Stimulated activated CD4-positive, alpha-beta T cell treated with anti-CD3 and anti-CD28 coated beads, Interleukin-15, amount 100 ng/mL, for 48 hours (primary cell): ENCODE data around the gene VPS16.
A peak's percentile ranks its signal among the peaks of the same experiment; 100 is the strongest.

Source experiments
- DNase-seq, 2 donors: peaks; one replicate each; pipeline ENCODE4 v3.0.0-alpha.2; 2020; ENCODE audit warnings: low read depth in 2 of 2

The VPS16 gene

DNA sequence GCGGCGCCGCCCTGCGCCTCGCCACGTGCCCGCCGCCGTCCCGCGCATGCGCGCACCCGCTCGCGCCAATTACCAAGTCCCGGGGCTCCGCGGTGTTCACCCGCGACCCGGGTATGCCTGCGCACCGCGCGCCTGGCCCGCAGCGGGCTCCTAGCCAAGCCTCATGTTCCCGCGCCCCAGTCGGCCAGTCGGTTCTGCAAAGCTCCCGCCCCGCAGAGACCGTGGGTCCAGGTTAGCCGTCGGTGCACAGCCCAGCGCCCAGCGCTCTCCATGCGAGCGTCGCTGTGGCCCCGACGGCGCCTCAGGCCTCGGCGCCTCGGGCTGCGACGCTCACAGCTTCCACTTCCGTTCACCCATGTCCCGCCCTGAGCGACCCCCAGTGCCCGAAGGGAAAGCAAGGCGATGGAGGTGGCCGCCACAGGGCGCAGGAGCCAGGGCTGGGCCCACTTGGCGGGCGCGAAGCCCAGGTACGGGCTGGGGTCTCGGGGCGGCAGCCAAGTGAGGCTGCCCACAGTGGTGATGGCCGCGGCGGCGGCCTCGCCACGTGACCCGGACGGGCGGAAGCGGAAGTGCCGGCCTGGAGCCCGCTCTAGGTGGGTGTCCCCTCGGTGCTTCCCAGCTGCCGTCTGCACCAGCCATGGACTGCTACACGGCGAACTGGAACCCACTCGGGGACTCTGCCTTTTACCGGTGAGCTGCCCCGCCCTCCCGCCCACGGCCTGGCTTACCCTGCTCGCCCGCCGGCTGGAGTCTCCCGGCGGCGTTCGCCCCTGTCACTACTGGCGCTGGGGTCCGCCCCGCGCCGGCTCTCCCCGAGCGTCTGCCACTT is at the start of gene VPS16, which contains the start of gene PCED1A:
VPS16 (plus strand) TSS at position 608 of the 829 bp plus-strand sequence; CDS start at position 638, 30 bp downstream.
PCED1A (minus strand) TSS at position 518 of the 829 bp plus-strand sequence. CDS start 743 bp downstream, outside the sequence.
- DNase-seq = peak; percentile 81 to 87

DNA sequence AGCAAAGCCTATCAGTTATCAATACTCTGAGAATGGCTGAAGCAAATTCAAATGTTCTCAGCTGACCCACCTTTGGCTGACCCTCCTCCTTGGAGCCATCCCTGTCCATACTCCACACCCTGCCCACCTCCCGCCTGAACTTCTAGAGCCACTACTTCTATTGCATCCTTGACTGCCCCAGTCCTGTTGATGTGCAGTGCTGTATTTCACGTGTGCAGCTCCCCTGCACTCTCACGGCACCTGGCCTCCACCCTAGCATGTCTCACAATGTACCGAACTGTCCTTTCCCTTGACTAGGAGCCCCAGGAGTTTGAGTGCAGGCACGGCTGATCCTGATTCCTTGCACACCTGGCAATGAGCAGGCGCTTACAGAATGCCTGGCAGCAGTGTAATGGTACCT is 47.1 kb upstream of the VPS16 start:
- DNase-seq = no peak

DNA sequence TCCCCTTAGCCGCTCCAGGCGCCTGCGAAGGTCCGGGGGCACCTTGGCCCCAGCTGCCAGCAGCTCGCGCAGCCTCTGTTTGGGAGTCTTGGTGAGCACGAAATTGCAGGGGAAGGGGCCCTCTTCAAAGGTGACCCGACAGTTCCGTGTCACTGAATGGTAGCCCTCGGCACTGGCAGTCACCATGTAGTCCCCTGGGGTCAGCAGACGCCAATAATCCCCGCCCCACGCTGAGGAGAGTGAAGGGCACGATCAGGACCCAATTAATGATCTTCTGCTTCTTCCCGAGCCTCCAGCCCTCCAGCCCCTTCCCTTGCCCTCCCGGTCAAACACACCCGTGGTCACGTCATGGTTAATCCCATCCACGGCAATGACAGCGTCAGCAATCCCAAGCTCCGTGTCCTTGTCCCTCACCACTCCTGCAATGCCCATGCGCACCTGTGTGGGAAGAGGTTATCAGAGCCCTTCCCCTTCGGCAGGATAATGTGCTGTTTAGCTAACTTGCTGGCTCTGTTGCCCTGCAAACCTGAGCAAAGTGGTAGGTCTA is 46.3 kb upstream of the VPS16 start:
- no peak for DNase-seq

DNA sequence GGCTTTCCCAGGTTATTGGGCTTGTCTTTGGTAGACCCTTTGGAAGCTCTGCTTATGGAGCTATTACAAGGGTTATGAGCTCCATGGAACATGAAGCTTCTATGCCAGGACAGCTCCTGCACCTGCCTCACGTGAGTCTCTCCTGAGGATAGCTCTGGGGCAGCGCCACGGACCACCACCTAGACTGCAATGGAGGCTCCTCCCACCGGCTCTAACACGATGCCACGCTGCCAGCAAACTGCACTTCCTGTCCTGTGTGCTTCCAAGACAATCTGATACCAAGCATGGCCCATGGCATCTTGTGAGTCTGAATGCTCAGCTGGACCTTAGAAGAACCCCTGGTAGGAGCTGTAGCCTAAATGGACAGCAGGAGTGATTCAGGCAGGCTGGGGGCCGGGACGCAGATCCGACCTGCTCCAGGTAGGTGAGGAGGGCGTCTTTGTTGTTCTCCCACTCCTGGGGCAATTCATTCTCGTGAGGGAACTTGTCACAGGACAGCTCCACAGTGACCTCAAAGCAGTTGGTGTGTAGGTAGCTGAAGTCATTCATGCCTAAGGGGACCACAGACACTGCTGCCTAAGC is 45.6 kb upstream of the VPS16 start:
- DNase-seq = no peak

DNA sequence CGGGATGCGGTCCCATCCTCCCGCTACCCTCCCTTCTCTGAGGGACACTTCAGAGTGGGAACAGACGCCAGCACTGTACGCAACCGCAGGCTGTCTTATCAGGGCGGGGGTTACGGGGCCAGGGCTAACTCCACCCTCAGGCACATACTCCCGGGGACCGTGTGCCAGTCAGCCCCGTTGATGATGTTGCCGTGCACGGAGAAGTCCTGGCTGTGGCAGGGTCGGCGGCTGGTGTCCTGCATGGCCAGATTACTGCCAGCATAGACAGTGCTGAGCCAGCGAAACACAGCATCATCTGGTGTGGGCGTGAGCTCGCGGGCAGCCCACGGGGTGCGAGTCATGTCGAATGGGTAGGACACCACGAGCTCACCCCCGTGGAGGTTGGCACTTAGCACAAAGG is 45.1 kb upstream of the VPS16 start:
- no peak for DNase-seq

DNA sequence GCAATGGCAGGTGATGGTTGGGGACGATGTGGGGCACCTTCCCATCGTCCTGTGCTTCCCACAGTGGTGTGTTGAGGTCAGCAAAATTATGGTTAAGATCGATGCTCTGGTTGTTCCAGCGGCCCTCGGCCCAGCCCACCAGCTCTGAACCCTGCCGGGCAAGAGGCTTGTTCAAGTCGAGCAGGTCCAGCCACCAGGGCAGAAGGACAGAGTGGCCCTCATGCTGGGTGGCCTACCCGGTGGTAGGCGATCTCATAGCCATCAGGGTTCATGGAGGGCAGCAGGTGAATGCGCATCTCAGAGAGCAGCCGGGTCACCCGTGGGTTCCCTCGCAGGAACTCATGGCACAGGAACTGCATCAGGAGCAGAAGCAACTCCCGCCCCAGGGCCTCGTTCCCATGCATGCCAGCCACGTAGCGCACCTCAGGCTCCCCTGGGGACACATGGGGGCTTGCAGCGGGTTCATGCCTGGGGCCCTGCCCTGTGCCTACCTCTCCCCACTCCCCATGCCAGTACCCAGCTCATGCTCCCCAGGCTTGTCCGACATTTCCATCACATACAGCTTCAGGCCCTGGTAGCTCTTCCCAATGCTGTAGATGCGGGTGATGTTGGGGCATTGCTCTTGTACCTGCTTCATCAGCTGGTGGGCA is 44.4 kb upstream of the VPS16 start:
- DNase-seq = no peak

DNA sequence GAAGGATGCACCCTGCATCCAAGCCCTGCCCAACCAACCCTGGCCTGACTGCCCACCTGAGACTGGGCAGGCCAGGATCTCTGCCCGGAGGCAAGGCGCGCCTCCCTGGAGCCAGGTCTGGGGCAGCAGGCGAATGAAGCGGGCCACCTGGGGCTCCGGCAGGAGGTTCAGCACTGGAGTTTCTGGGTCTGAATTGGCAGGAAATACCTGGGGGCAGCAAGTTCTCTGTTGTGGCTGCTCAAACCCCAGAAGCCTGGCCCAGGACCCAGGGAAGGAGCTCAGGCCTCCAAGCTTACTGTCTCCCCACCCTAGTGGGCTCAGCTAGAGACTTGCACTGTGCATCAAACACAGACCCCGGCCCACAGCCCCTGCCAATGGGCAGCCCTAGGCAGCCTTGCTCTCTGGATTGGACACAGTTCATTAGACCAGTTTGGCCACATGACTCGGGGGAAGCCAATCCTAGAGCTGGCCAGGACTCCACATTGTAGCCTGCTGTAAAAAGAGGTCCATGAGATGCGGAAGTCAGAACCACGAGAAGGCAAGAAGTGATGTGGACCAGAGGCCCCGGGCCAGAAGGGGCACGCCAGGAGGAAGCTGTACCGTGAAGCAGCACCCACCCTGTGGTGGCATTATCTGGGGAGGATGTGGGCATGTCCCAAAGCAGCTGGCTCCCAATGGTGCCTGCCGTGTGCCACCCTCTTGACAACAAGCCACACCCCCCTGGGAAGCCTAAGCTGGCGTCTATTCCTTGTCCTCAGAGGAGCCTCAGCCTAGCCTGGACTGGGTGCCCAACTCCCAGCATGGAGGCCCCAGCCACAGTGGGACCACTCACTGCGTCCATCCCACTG is 43.2 kb upstream of the VPS16 start:
- no peak for DNase-seq

DNA sequence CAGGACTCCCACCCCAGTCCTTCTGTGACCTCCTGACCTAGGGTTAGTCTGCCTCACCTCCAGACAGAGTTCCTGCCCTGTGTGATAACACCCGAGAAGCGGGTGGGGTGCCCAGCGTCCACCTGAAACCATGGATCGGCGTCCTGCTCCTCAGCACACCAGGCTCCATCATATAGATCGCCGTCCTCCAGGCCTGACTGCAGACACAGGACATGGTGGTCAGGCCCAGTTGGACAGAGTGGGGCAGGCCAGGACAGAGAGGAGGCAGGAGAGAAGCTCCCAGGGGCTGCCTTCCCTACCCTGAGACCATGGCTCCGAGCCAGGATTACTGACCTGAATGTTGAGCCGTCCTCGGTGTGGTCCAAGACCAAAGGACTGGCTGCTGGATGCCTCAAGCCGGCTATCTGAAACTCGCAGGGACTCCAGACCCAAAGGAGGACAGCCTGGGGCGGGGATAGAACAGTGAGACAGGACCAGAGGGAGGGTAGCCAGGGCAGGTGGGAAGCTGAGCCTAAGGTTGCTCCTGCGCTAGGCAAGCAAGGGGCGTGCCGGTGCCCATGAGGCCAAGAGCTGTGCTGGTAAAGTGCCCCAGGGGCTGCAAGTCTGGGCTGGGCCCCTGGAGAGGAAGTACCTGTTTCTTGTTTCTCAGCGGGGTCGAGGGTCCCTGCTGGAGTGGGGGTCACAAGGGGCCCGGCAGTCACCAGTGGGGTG is 42.3 kb upstream of the VPS16 start:
- no peak for DNase-seq

DNA sequence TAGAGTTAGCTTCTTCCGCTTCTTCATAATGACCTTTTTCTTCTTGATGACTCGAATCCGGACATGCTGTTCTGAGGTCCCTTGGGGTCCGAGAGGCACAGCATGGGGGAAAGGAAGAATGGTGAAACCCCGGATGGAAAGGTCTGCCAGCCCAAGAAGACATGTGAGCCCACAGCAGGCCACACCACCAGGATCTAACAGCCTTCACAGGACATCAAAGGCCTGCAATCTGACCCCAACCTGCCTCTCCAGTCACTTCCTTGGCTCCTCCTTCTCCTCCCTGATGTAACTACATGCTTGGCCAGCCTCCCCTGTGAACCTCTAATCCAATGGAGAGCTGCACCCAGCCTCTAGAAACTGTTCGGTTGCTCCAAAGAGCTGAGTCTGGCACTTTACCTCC is 41.7 kb upstream of the VPS16 start:
- no peak for DNase-seq

DNA sequence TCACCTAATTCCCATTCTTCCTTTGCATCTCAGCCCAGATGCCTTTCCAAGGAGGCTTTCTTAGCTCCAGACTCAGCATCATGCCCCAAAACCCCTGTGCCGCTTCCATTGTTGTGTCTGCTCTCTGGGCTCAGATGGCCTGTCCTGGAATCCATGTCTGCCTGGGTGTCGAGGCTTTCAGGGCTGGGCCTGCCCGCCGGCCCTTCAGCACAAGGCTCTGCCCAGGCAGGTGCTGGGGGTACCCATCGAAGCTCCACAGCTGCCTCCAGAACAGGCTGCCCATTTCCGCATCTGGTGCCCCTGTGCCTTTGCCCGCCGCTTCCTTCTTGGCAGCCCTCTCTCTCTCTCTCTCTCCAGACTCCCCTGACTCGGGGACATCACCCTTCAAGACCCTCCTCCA is 41.3 kb upstream of the VPS16 start:
- DNase-seq = no peak

DNA sequence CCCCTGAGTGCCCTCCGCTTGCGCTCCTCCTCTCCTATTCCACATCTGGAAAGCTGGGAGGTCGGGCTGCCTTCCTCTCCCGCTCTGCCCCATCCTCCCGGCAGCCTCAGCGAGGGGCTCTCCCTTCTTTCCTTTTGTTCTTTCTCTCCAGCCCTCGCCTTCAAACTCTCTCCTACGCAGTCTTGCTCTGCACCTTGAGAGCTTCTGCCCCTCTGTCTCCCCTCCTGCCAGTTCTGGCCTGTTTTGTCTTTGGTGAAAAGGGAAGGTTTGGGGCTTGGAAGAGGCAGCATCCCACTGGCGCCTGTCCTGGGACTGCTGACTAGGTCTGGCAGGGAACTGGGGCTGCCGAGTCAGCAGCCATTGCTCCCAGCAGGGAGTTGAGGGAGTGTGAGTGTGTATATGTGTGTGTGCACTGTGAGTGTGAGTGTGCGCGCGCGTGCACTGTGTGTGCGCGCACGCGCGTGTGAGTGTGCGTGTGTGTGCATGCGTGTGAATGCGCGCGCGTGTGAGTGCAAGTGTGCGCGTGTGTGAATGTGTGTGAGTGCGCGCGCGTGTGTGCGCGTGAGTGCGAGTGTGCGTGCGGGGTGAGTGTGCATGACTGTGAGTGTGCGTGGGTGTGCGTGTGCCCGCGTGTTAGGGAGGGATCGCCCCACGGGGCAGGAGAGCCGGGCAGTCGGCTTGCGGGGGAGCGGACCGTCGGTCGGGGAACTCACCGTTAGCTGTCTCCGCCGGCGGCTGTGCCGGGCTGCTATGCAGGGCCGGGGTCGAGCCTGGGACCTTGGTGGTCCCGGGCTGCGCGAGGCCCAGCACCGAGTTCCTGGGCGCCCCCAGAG is 40.6 kb upstream of the VPS16 start:
- no peak for DNase-seq

DNA sequence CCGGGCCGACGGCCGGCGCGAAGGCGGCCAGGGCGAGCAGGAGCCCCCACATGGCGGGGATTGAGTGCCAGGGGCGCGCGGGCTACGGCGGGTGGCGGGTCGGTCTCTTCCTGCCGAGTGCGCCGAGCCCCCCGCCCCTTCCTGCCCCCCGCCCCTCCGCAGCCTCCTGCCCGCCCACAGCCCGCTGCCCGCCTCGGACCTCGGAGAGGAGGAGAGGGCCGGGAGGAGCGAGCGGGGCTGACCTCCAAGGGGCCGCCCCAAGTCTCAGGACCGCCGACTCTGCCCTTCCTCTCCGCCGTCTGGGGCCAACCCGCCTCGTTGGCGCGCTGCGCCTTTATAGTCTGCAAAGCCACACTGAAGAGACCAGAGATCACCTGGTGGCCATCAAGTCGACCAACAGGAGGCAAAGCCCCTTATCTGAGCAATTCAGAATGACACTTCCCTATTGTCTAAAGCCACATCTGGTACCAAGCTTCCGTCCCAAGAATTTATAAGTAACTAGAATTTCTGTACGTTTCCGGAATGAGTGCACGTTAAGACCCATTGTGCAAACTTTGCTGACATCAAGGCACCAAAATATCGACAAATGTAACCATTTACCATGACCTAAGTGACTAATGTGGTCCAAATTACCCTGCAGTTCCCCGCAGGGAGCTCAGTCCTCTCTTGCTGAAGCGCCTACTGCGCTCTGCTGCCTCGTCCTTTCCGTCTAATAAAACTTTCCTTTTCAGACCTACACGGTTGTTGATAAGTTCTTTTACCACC is 39.8 kb upstream of the VPS16 start, which contains the start of gene CPXM1:
CPXM1 (minus strand) TSS at position 107 of the 765 bp plus-strand sequence; CDS start at position 52, 55 bp downstream.
- DNase-seq = no peak

DNA sequence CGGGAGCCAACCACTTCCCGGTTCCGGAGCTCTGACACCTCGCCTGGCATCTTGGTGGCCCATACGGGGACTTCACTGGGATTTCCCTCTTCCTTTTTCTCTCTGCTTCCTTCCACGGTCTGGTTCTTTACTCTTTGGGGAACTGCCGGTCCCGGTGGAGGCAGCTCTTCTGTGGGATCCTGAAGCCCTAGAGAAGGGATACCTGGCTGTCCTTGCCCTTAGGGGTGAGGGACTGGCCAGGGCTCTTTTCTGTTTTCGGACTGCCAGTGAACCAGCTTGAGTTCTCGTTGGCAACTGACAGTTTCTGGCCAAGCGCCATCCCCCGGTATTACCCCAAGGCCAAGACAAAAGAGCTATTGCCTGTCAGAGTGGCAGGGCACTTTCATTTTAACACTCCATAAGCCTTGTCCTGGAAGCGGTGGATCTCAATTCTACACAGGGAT is 39.2 kb upstream of the VPS16 start:
- no peak for DNase-seq

DNA sequence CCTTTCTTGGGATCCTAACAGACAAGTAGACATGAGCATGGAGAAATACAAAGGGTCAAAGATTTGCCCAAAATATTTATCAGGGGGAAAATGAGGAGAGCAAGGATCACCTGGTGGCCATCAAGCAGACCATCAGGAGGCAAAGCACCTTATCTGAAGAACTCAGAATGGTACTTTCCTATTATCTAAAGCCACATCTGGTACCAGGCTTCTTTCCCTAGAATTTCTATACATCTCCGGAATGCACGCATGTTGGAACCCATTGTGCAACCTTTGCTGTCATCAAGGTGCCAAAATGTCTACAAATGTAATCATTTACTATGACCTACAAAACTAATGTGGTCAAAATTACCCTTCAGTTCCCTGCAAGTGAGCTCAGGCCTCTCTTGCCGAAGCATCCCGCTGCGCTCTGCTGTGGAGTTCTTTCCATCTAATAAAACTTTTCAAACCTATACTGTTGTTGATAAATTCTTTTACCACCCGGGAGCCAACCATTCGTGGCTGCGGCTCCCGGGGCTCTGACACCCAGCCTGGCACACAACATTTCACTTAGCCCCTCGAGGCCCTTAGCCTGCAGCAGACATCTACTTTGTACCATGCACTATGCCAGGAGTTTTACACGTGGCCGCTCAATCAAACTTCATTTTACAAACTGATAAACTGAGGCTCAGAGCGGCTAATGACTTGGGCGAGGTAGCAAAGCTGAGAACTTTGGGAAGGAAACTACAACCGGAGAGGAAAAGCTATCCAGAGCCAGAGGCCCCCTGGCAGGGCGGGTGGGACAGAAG is 36.3 kb upstream of the VPS16 start:
- DNase-seq = no peak

DNA sequence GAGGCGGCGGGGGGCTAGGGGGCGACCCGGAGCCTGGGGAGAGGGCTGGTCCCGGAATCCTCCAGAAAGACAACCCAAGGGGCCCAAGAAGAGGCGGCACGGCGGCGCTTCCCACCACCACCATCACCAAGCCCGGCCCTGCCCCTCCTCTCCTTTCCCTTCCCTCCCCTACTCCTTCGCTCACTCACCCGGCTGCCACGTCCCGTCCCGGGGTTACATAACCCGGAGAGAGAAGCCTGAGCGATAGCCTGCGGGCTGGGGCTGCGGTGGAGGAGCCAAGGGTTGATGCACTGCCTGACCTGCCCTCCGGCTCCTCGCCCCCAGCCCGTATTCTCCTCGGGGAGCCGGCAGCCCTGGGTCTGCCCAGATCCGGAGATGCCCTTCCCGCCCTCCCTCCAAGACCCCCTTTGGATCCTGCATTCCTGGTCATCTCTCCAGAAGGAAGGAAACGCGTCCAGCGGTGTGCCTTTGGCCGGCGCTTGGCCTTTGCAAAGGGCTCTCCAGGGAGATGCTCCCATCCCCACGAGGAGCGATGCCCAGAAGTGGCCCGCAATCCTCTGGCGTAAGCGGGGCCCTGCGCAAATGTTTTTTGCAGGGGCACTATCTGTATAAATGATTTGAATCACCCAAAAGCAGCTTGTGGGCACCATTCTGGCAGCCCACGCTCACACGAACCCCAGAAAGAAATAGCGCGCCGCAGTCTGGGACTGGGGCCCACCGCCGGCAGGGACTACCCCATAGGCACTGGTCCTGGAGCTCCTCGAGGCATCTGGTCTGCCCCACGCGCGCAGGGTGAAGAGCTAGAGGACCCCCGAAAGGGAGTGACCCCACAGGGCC is 35.5 kb upstream of the VPS16 start:
- DNase-seq = no peak

DNA sequence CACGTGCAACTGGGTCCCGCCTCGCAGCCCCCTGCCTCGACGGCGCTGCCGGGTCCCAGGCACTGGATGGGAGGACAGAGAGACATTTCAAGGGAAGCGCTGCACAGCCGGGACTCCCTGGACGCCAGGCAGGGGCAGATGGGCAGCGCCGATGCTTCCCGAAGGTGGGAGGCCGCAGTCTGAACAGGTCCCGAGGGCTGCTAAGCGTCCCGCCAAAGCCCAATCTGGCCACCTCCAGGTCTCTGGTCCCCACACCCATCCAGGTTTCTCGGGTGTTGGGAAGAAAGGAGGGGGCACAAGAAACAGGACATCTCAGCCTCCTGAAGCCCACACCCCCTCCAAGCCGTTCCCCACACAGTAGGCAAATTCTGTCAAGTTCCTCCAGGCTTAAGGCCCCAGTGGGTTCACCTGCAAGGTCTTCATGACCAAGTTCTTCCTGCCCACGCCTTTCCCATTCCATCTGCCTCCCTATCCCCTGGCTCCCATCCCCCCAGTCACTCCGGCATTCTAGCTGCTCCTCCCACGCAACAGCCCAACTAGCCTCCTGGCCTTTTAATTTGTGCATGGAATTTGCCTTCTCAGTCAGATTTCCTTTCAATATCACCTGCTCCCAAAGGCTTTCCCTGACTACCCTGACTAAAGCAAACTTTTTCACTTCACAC is 34.7 kb upstream of the VPS16 start:
- DNase-seq = no peak

DNA sequence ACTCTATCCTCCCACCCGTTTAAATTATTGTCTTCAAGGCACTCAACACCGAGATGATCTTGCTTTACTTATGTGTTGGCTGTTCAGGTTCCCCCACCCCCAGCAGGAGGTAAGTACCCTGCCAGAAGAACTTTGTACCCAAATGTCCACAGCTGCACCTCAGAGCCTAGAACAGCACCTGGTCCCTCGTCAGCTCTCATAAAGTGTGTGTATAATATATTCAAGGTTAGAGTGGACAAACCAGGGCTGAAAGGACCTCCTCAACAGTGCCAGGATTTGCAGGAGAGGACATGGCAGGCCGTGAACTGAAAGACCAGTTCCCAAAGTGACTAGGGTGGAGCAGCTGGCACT is 34.2 kb upstream of the VPS16 start:
- DNase-seq = no peak
